IMR-90 (cell line): ENCODE data around the gene UBA7. TPM values are rescaled to one million over a fixed set of nuclear protein-coding genes. Genes with fewer than 3 reads are reported as not detected.

Source experiments
- ATAC-seq: fragments of 200-7000 bp; cut with Tn5 transposase; 2 replicates; pipeline ENCODE4 v1.9.1; 2020; ENCODE audit warnings: low read depth, mild to moderate bottlenecking, moderate library complexity
- BruUV-seq: library from RNA; stranded (reverse); fragments of 400-500 nt; replicated peaks from 2 replicates; lab custom pipeline; 2021; lab: Mats Ljungman, UMichigan
- CTCF ChIA-PET: fragments of 300-600 bp; formaldehyde crosslinking; extraction: SDS; loops from one replicate; lab custom pipeline; 2021; ENCODE audit warnings: antibody characterized with exemption; lab: Yijun Ruan, JAX
- POLR2A ChIA-PET: fragments of 300-600 bp; sonication (Branson Sonifier 250); formaldehyde crosslinking; loops from one replicate; lab custom pipeline; 2022; ENCODE audit warnings: antibody characterized with exemption; ENCODE audit not compliant: unreplicated experiment; lab: Charles Lee
- DNase-seq: peaks from one replicate; pipeline ENCODE4 v3.0.0; 2013
- H2AFZ ChIP-seq: replicated peaks from 2 replicates; pipeline ENCODE3; 2013; ENCODE audit warnings: low read length, mild to moderate bottlenecking; ENCODE audit not compliant: poor library complexity
- H2AK5ac ChIP-seq: 2 replicates; pipeline ENCODE4 v1.6.1; 2013; ENCODE audit warnings: low read depth, low read length, inconsistent platforms
- H2AK9ac ChIP-seq: replicated peaks from 2 replicates; pipeline ENCODE3; 2013; ENCODE audit warnings: mild to moderate bottlenecking, low read depth, low read length, moderate library complexity; ENCODE audit not compliant: poor library complexity
- H2BK120ac ChIP-seq: 2 replicates; pipeline ENCODE4 v1.6.1; 2013; ENCODE audit warnings: low read depth, low read length, inconsistent platforms
- H2BK15ac ChIP-seq: 3 replicates; pipeline ENCODE4 v1.6.1; 2013; ENCODE audit warnings: low read depth, low read length, inconsistent platforms
- H2BK20ac ChIP-seq: 2 replicates; pipeline ENCODE4 v1.6.1; 2013; ENCODE audit warnings: low read depth, mild to moderate bottlenecking, inconsistent platforms, low read length, moderate library complexity
- H2BK5ac ChIP-seq: 2 replicates; pipeline ENCODE4 v1.6.1; 2013; ENCODE audit warnings: mild to moderate bottlenecking, low read depth, low read length, inconsistent platforms; ENCODE audit not compliant: poor library complexity, severe bottlenecking
- H3K14ac ChIP-seq: replicated peaks from 2 replicates; pipeline ENCODE4 v1.6.1; 2013; ENCODE audit warnings: low read depth, low read length, inconsistent platforms
- H3K18ac ChIP-seq: 2 replicates; pipeline ENCODE4 v1.6.1; 2013; ENCODE audit warnings: low read depth, low read length, control low read depth
- H3K23ac ChIP-seq: 2 replicates; pipeline ENCODE4 v1.6.1; 2013; ENCODE audit warnings: low read depth, low read length, inconsistent platforms
- H3K27ac ChIP-seq: 2 replicates; pipeline ENCODE4 v1.5.1; 2013; ENCODE audit warnings: mild to moderate bottlenecking, control low read depth, low read length; ENCODE audit not compliant: insufficient read depth
- H3K27me3 ChIP-seq: 2 replicates; pipeline ENCODE4 v1.6.1; 2013; ENCODE audit warnings: low read length; ENCODE audit not compliant: control insufficient read depth, insufficient read depth
- H3K36me3 ChIP-seq: 2 replicates; pipeline ENCODE4 v1.6.1; 2013; ENCODE audit warnings: low read length, mixed read lengths; ENCODE audit not compliant: control insufficient read depth, insufficient read depth
- H3K4ac ChIP-seq: 2 replicates; pipeline ENCODE4 v1.6.1; 2013; ENCODE audit warnings: low read depth, low read length, inconsistent platforms
- H3K4me1 ChIP-seq: 2 replicates; pipeline ENCODE4 v1.6.1; 2013; ENCODE audit warnings: low read length, mixed read lengths; ENCODE audit not compliant: control insufficient read depth, insufficient read depth
- H3K4me2 ChIP-seq: 2 replicates; pipeline ENCODE4 v1.6.1; 2013; ENCODE audit warnings: low read depth, mild to moderate bottlenecking, control low read depth, low read length, moderate library complexity
- H3K4me3 ChIP-seq: 2 replicates; pipeline ENCODE4 v1.5.1; 2013; ENCODE audit warnings: low read depth, mild to moderate bottlenecking, control low read depth, low read length, moderate library complexity; ENCODE audit not compliant: insufficient read depth
- H3K56ac ChIP-seq: 2 replicates; pipeline ENCODE4 v1.6.1; 2013; ENCODE audit warnings: low read length, inconsistent platforms; ENCODE audit not compliant: insufficient read depth; ENCODE audit errors: extremely low read depth
- H3K79me1 ChIP-seq, 2 experiments: 2 replicates each; pipeline ENCODE4 v1.6.1; 2013; ENCODE audit warnings: low read length in 2 of 2, inconsistent platforms in 1 of 2, low read depth in 1 of 2
- H3K9ac ChIP-seq: 2 replicates; pipeline ENCODE4 v1.6.1; 2013; ENCODE audit warnings: low read depth, low read length, control low read depth
- H3K9me1 ChIP-seq: 2 replicates; pipeline ENCODE4 v1.6.1; 2013; ENCODE audit warnings: low read length, inconsistent platforms; ENCODE audit not compliant: insufficient read depth
- H3K9me3 ChIP-seq: 2 replicates; pipeline ENCODE4 v1.6.1; 2013; ENCODE audit warnings: low read length; ENCODE audit not compliant: control insufficient read depth, insufficient read depth
- H4K20me1 ChIP-seq: 2 replicates; pipeline ENCODE4 v1.6.1; 2013; ENCODE audit warnings: low read length, inconsistent platforms; ENCODE audit not compliant: insufficient read depth
- H4K5ac ChIP-seq: 2 replicates; pipeline ENCODE4 v1.6.1; 2013; ENCODE audit warnings: mild to moderate bottlenecking, low read depth, low read length, control low read depth
- H4K8ac ChIP-seq, 2 experiments: 2 replicates each; pipeline ENCODE4 v1.6.1; 2013; ENCODE audit warnings: low read depth in 2 of 2, low read length in 2 of 2, control low read depth in 1 of 2, inconsistent platforms in 1 of 2
- H4K91ac ChIP-seq: 2 replicates; pipeline ENCODE4 v1.6.1; 2013; ENCODE audit warnings: low read depth, low read length, inconsistent platforms; ENCODE audit not compliant: insufficient read depth
- CEBPB ChIP-seq: IDR thresholded peaks from 2 replicates; pipeline ENCODE4 v1.6.1; 2012; ENCODE audit warnings: low read depth, low read length, improper control_type of control experiment
- CHD1 ChIP-seq: IDR thresholded peaks from 2 replicates; pipeline ENCODE4 v1.6.1; 2012; ENCODE audit warnings: low read depth, low read length, improper control_type of control experiment
- FOS ChIP-seq: fragments of 150-350 bp; IDR thresholded peaks from 2 replicates; pipeline ENCODE4 v1.6.1; 2016; ENCODE audit warnings: low read depth, low read length
- MAFK ChIP-seq: IDR thresholded peaks from 2 replicates; pipeline ENCODE4 v1.6.1; 2012; ENCODE audit warnings: low read depth, low read length, improper control_type of control experiment
- MAZ ChIP-seq: IDR thresholded peaks from 2 replicates; pipeline ENCODE4 v1.6.1; 2012; ENCODE audit warnings: low read depth, mild to moderate bottlenecking, low read length, improper control_type of control experiment, moderate library complexity, borderline replicate concordance
- NFE2L2 ChIP-seq: fragments of 150-350 bp; IDR thresholded peaks from 2 replicates; pipeline ENCODE4 v1.6.1; 2016; ENCODE audit warnings: low read depth, mild to moderate bottlenecking, low read length
- POLR2A ChIP-seq: IDR thresholded peaks from 2 replicates; pipeline ENCODE4 v1.6.1; 2012; ENCODE audit warnings: mild to moderate bottlenecking, low read depth, low read length
- RAD21 ChIP-seq: IDR thresholded peaks from 2 replicates; pipeline ENCODE4 v1.6.1; 2012; ENCODE audit warnings: low read length, improper control_type of control experiment
- RCOR1 ChIP-seq: IDR thresholded peaks from 2 replicates; pipeline ENCODE4 v1.6.1; 2012; ENCODE audit warnings: mild to moderate bottlenecking, low read length, improper control_type of control experiment; ENCODE audit not compliant: insufficient replicate concordance
- RFX5 ChIP-seq: IDR thresholded peaks from 2 replicates; pipeline ENCODE4 v1.8.0; 2012; ENCODE audit warnings: low read depth, mild to moderate bottlenecking, low read length, moderate library complexity
- WGBS, 2 experiments: methylation state at CpG; one replicate each; pipeline versions ENCODE4 v1.1.5 to v1.1.7; 2013; ENCODE audit warnings: missing lambda C conversion rate in 2 of 2; ENCODE audit not compliant: insufficient read length in 1 of 2; ENCODE audit errors: extremely low coverage in 2 of 2; 5-methylcytosine and 5-hydroxymethylcytosine counted together
- dilution Hi-C: fragments of 300-500 bp; cut with HindIII; formaldehyde crosslinking; loops from one replicate; pipeline ENCODE4 v1.14.3; 2018; ENCODE audit warnings: low sequenced_read_pairs; ENCODE audit not compliant: unreplicated experiment
- in situ Hi-C: fragments of 300-500 bp; cut with MboI; formaldehyde crosslinking; loops from 3 replicates; pipeline ENCODE4 v1.14.3; 2019; ENCODE audit warnings: low sequenced_read_pairs, inconsistent platforms, mixed read lengths
- intact Hi-C: fragments of 100-400 bp; cut with micrococcal nuclease; formaldehyde crosslinking; loops from 2 replicates; pipeline ENCODE4 v1.10.0; 2022
- polyA plus RNA-seq, 3 experiments: library from polyadenylated mRNA; depleted of rRNA; stranded (reverse); fragments of >200 nt; gene quantifications; 2 replicates each; pipeline ENCODE4 v1.2.3, GENCODE V29; 2012; ENCODE audit warnings: low replicate concordance in 1 of 3
- total RNA-seq: library from RNA; depleted of rRNA; stranded (reverse); fragments of >200 nt; gene quantifications from 2 replicates; pipeline ENCODE4 v1.2.3, GENCODE V29; 2012
- TF ChIP-seq, protein P1 (sequence below): fragments of 150-350 bp; IDR thresholded peaks from 2 replicates; pipeline ENCODE4 v1.6.1; 2016; ENCODE audit warnings: low read depth, mild to moderate bottlenecking, low read length, moderate library complexity, borderline replicate concordance

UBA7 gene
- total and polyA plus RNA-seq, 2 of the 4 experiments (the other 2 are of a cell fraction): 18.6 to 57.8 TPM

DNA sequence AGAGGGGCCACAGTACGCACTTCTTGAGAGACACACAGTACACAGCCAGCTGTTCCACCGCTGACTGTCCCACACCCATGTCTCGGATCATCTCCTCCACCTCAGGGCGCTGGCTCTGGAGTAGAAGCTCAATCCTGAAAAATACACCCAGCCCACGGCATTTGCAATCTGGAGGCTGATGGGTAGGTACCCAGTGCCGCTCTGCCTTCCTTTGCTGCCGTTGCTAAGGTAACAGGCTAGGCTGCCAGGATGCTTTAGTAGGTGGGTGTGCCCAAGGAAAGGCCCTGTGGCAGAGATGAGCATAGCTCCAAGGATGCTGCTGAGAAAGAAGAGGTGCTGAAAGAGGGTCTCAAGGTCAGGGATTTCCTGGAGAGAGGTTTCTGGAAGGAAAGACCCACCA is 28.1 kb upstream of the UBA7 start:
- Histone ChIP-seq H2BK20ac (no peak overlapping the region), H3K4me2 (no peak overlapping the region), H2AFZ (no peak overlapping the region), H3K56ac (no peak overlapping the region), H2AK9ac (no peak overlapping the region), H3K14ac (no peak overlapping the region), H3K4ac (no peak overlapping the region), H2BK5ac (no peak overlapping the region), H3K4me1 (no peaks in the 10 kb centered on the region; the same call in 1 of the 2 replicates), H4K20me1 (no peaks in the 10 kb centered on the region), H4K8ac (no peak overlapping the region), H2AK5ac (no peak overlapping the region), H3K9ac (no peak overlapping the region), H3K23ac (no peak overlapping the region), H4K91ac (no peak overlapping the region), H3K4me3 (no peak overlapping the region), H3K36me3 (peaks cover 3% of the 10 kb centered on the region), H2BK15ac (no peak overlapping the region), H3K9me1 (peaks cover 3% of the 10 kb centered on the region; the same call in 1 of the 2 replicates), H3K79me1 (no peaks in the 10 kb centered on the region), H3K9me3 (no peaks in the 10 kb centered on the region), H3K18ac (no peak overlapping the region), H3K27ac (no peak overlapping the region), H3K27me3 (no peaks in the 10 kb centered on the region), H2BK120ac (no peak overlapping the region), H4K5ac (no peak overlapping the region)
- no peak for DNase-seq
- TF ChIP-seq MAFK (no peak), CEBPB (no peak), RFX5 (no peak), CHD1 (no peak), NFE2L2 (no peak), RCOR1 (no peak), POLR2A (no peak), MAZ (no peak), RAD21 (no peak), FOS (no peak)
- TF ChIP-seq, protein P1, sequence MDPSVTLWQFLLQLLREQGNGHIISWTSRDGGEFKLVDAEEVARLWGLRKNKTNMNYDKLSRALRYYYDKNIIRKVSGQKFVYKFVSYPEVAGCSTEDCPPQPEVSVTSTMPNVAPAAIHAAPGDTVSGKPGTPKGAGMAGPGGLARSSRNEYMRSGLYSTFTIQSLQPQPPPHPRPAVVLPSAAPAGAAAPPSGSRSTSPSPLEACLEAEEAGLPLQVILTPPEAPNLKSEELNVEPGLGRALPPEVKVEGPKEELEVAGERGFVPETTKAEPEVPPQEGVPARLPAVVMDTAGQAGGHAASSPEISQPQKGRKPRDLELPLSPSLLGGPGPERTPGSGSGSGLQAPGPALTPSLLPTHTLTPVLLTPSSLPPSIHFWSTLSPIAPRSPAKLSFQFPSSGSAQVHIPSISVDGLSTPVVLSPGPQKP: no peak
- ChIA-PET CTCF (interaction anchor here (1.1 to 4.4 kb wide), 3 partner anchors 8 to 254 kb away, joined by 3 to 33 read pairs (median 3); partner anchors contain the start of gene INKA1), POLR2A (no interaction called here)
- intact Hi-C loops: loop anchor here (5.0 kb wide), 1 partner anchor 65 kb away; no protein-coding TSS in a partner anchor
- dilution Hi-C loops: no loop called here
- WGBS, 2 experiments: 68% methylated on average over 2 of the region's 7 CpGs; no CpG with 5 or more reads in 1 of the 2 experiments
- in situ Hi-C loops: loop anchor here (5.0 kb wide), 1 partner anchor 140 kb away; no protein-coding TSS in a partner anchor
- BruUV-seq: no TSS peak
- no peak for ATAC-seq
